Measurements from ENCODE around the gene SPECC1.

The SPECC1 gene

GRCh38 chr17:20243524-20243923 is 234.4 kb downstream of the SPECC1 start:
- Histone ChIP-seq H3K4me3 (ENCODE audit: low read length) (no peak overlapping the region), H3K9me2 (replicated peaks; ENCODE audit: control insufficient read depth, low read length) (no peaks in the 10 kb centered on the region), H3K9me3 (ENCODE audit: control insufficient read depth, insufficient read depth, low read length) (no peaks in the 10 kb centered on the region), H3K27me3 (ENCODE audit: control insufficient read depth, low read length) (peaks cover 2% of the 10 kb centered on the region; the same call in 1 of the 2 replicates), H3K4me1 (ENCODE audit: control insufficient read depth, low read length) (no peaks in the 10 kb centered on the region), H4K20me1 (ENCODE audit: control insufficient read depth, insufficient read depth, low read depth, low read length) (no peaks in the 10 kb centered on the region), H3F3A (ENCODE audit: control insufficient read depth, insufficient read depth) (no peaks in the 10 kb centered on the region), H3K79me2 (ENCODE audit: control insufficient read depth, low read length) (no peaks in the 10 kb centered on the region), H3K27ac (ENCODE audit: low read depth, low read length) (no peak overlapping the region), H3K36me3 (ENCODE audit: control insufficient read depth, low read length) (no peaks in the 10 kb centered on the region), H3K4me2 (ENCODE audit: low read length) (no peak overlapping the region)
- TF ChIP-seq, protein P1, sequence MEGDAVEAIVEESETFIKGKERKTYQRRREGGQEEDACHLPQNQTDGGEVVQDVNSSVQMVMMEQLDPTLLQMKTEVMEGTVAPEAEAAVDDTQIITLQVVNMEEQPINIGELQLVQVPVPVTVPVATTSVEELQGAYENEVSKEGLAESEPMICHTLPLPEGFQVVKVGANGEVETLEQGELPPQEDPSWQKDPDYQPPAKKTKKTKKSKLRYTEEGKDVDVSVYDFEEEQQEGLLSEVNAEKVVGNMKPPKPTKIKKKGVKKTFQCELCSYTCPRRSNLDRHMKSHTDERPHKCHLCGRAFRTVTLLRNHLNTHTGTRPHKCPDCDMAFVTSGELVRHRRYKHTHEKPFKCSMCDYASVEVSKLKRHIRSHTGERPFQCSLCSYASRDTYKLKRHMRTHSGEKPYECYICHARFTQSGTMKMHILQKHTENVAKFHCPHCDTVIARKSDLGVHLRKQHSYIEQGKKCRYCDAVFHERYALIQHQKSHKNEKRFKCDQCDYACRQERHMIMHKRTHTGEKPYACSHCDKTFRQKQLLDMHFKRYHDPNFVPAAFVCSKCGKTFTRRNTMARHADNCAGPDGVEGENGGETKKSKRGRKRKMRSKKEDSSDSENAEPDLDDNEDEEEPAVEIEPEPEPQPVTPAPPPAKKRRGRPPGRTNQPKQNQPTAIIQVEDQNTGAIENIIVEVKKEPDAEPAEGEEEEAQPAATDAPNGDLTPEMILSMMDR (IDR thresholded peaks at IDR 0.05; ENCODE audit: low read depth, low read length, poor library complexity, severe bottlenecking) = no peak
- TF ChIP-seq EZH2phosphoT487 (IDR thresholded peaks at IDR 0.05; ENCODE audit: borderline replicate concordance, low read length) = no peak

GRCh38 chr17:20244671-20245070 is 235.5 kb downstream of the SPECC1 start:
- Histone ChIP-seq H3K4me3 (ENCODE audit: low read length) (no peak overlapping the region), H3K9me2 (replicated peaks; ENCODE audit: control insufficient read depth, low read length) (no peaks in the 10 kb centered on the region), H3K36me3 (ENCODE audit: control insufficient read depth, low read length) (no peaks in the 10 kb centered on the region), H3K79me2 (ENCODE audit: control insufficient read depth, low read length) (no peaks in the 10 kb centered on the region), H3K4me2 (ENCODE audit: low read length) (no peak overlapping the region), H3K27ac (ENCODE audit: low read depth, low read length) (no peak overlapping the region), H3K27me3 (ENCODE audit: control insufficient read depth, low read length) (peaks cover 2% of the 10 kb centered on the region; the same call in 1 of the 2 replicates), H3F3A (ENCODE audit: control insufficient read depth, insufficient read depth) (no peaks in the 10 kb centered on the region), H4K20me1 (ENCODE audit: control insufficient read depth, insufficient read depth, low read depth, low read length) (no peaks in the 10 kb centered on the region), H3K4me1 (ENCODE audit: control insufficient read depth, low read length) (no peaks in the 10 kb centered on the region), H3K9me3 (ENCODE audit: control insufficient read depth, insufficient read depth, low read length) (no peaks in the 10 kb centered on the region)
- no peak for TF ChIP-seq EZH2phosphoT487 (IDR thresholded peaks at IDR 0.05; ENCODE audit: borderline replicate concordance, low read length)

DNA sequence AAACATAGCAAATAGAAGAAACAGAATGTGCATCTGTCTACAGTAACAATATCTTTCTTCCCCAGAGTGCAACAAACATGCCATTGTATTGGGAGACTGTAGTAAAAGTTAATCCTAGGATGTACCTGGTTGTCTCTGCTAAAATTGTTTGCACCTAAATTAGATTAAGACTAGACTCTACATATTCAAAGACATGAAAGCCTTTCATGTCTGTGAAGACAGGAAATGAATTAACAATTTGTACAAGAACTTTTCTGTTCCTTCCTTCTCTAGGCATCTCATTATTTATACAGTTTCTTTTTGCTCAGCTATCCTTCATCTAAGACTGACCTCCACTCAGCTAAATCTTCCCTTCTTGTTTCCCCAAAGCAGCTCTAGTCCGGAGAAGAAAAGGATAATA is 237.5 kb downstream of the SPECC1 start:
- Histone ChIP-seq H3K4me2 (ENCODE audit: low read length) (no peak overlapping the region), H4K20me1 (ENCODE audit: control insufficient read depth, insufficient read depth, low read depth, low read length) (no peaks in the 10 kb centered on the region), H3K4me3 (ENCODE audit: low read length) (no peak overlapping the region), H3K4me1 (ENCODE audit: control insufficient read depth, low read length) (no peaks in the 10 kb centered on the region), H3K79me2 (ENCODE audit: control insufficient read depth, low read length) (no peaks in the 10 kb centered on the region), H3K9me2 (replicated peaks; ENCODE audit: control insufficient read depth, low read length) (no peaks in the 10 kb centered on the region), H3F3A (ENCODE audit: control insufficient read depth, insufficient read depth) (no peaks in the 10 kb centered on the region), H3K36me3 (ENCODE audit: control insufficient read depth, low read length) (no peaks in the 10 kb centered on the region), H3K9me3 (ENCODE audit: control insufficient read depth, insufficient read depth, low read length) (no peaks in the 10 kb centered on the region), H3K27me3 (ENCODE audit: control insufficient read depth, low read length) (peaks cover 2% of the 10 kb centered on the region; the same call in 1 of the 2 replicates), H3K27ac (ENCODE audit: low read depth, low read length) (no peak overlapping the region)
- no peak for TF ChIP-seq EZH2phosphoT487 (IDR thresholded peaks at IDR 0.05; ENCODE audit: borderline replicate concordance, low read length)
- TF ChIP-seq, protein P1 (IDR thresholded peaks at IDR 0.05; ENCODE audit: low read depth, low read length, poor library complexity, severe bottlenecking) = no peak

GRCh38 chr17:20253323-20253722 is 244.2 kb downstream of the SPECC1 start:
- no peak overlapping the region for H3K4me2 ChIP-seq (ENCODE audit: low read length)
- no peaks in the 10 kb centered on the region for H4K20me1 ChIP-seq (ENCODE audit: control insufficient read depth, insufficient read depth, low read depth, low read length)
- no peak for TF ChIP-seq EZH2phosphoT487 (IDR thresholded peaks at IDR 0.05; ENCODE audit: borderline replicate concordance, low read length)
- TF ChIP-seq, protein P1 (IDR thresholded peaks at IDR 0.05; ENCODE audit: low read depth, low read length, poor library complexity, severe bottlenecking) = no peak
- H3K4me1 ChIP-seq (ENCODE audit: control insufficient read depth, low read length) = no peaks in the 10 kb centered on the region
- no peak overlapping the region for H3K4me3 ChIP-seq (ENCODE audit: low read length)
- peaks cover 3% of the 10 kb centered on the region; the same call in 1 of the 2 replicates for H3K9me3 ChIP-seq (ENCODE audit: control insufficient read depth, insufficient read depth, low read length)
- no peaks in the 10 kb centered on the region for H3K9me2 ChIP-seq (replicated peaks; ENCODE audit: control insufficient read depth, low read length)
- no peaks in the 10 kb centered on the region for H3F3A ChIP-seq (ENCODE audit: control insufficient read depth, insufficient read depth)
- H3K79me2 ChIP-seq (ENCODE audit: control insufficient read depth, low read length) = no peaks in the 10 kb centered on the region
- H3K27ac ChIP-seq (ENCODE audit: low read depth, low read length) = no peak overlapping the region
- no peaks in the 10 kb centered on the region for H3K36me3 ChIP-seq (ENCODE audit: control insufficient read depth, low read length)
- no peaks in the 10 kb centered on the region; the same call in 1 of the 2 replicates for H3K27me3 ChIP-seq (ENCODE audit: control insufficient read depth, low read length)
